OCI-LY7 (cell line): ENCODE results near the gene ZC2HC1B. TPM values are rescaled to one million over a fixed set of nuclear protein-coding genes. Genes with fewer than 3 reads are reported as not detected.

ENCODE experiments used
- BruUV-seq: library from RNA; stranded (reverse); fragments of 400-500 nt; replicated peaks from 2 replicates; lab custom pipeline; 2021; lab: Mats Ljungman, UMichigan
- CTCF ChIA-PET: fragments of 300-600 bp; sonication (Branson Sonifier 250); formaldehyde crosslinking; loops from one replicate; lab custom pipeline; 2022; ENCODE audit warnings: antibody characterized with exemption; ENCODE audit not compliant: unreplicated experiment; lab: Charles Lee
- POLR2A ChIA-PET: fragments of 300-600 bp; sonication (Branson Sonifier 250); formaldehyde crosslinking; loops from one replicate; lab custom pipeline; 2022; ENCODE audit warnings: antibody characterized with exemption; lab: Charles Lee
- DNase-seq: peaks from one replicate; pipeline ENCODE4 v3.0.0-alpha.2; 2015; ENCODE audit warnings: low spot score
- H2AFZ ChIP-seq: fragments of 200-600 bp; sonication (generic), shearing (Covaris generic); 2 replicates; pipeline ENCODE4 v1.6.1; 2014; ENCODE audit warnings: mild to moderate bottlenecking, antibody characterized with exemption, low read length, moderate library complexity
- H3K27ac ChIP-seq: fragments of 200-600 bp; sonication (generic); 2 replicates; pipeline ENCODE4 v1.5.1; 2014; ENCODE audit warnings: mixed run types, low read depth, mild to moderate bottlenecking, moderate library complexity, low read length, inconsistent platforms; ENCODE audit not compliant: poor library complexity, severe bottlenecking
- H3K36me3 ChIP-seq: fragments of 200-600 bp; sonication (generic); 2 replicates; pipeline ENCODE4 v1.6.1; 2014; ENCODE audit warnings: mild to moderate bottlenecking, antibody characterized with exemption, low read length, moderate library complexity, mixed read lengths; ENCODE audit not compliant: insufficient read depth
- H3K4me1 ChIP-seq: fragments of 200-600 bp; sonication (generic); 2 replicates; pipeline ENCODE4 v1.5.1; 2014; ENCODE audit warnings: mild to moderate bottlenecking, low read length; ENCODE audit not compliant: insufficient read depth, poor library complexity, severe bottlenecking
- H3K4me2 ChIP-seq: fragments of 200-600 bp; sonication (generic); 2 replicates; pipeline ENCODE4 v1.6.1; 2014; ENCODE audit warnings: mild to moderate bottlenecking, low read length
- H3K4me3 ChIP-seq: fragments of 200-600 bp; sonication (generic); 2 replicates; pipeline ENCODE4 v1.5.1; 2014; ENCODE audit warnings: mild to moderate bottlenecking, low read depth, low read length; ENCODE audit not compliant: poor library complexity, severe bottlenecking
- H3K79me2 ChIP-seq: fragments of 200-600 bp; sonication (generic); 2 replicates; pipeline ENCODE4 v1.6.1; 2016; ENCODE audit warnings: low read depth, mild to moderate bottlenecking, low read length, moderate library complexity, mixed read lengths; ENCODE audit not compliant: insufficient read depth
- H3K9me2 ChIP-seq: fragments of 200-600 bp; sonication (generic); 2 replicates; pipeline ENCODE4 v1.6.1; 2016; ENCODE audit warnings: mild to moderate bottlenecking, low read length, mixed read lengths; ENCODE audit not compliant: insufficient read depth
- H3K9me3 ChIP-seq: fragments of 200-600 bp; sonication (generic); 2 replicates; pipeline ENCODE4 v1.6.1; 2014; ENCODE audit warnings: mild to moderate bottlenecking, mixed run types, low read length, mixed read lengths
- H4K20me1 ChIP-seq: fragments of 200-600 bp; sonication (generic); 2 replicates; pipeline ENCODE4 v1.6.1; 2014; ENCODE audit warnings: mild to moderate bottlenecking, antibody characterized with exemption, low read length, moderate library complexity, mixed read lengths; ENCODE audit not compliant: insufficient read depth
- CTCF ChIP-seq: fragments of 200-600 bp; sonication (generic); conservative IDR thresholded peaks from 2 replicates; pipeline ENCODE4 v1.5.1; 2014; ENCODE audit warnings: mild to moderate bottlenecking, antibody characterized with exemption, low read length, moderate library complexity, mixed read lengths
- EZH2phosphoT487 ChIP-seq: fragments of 200-600 bp; sonication (generic); IDR thresholded peaks from 2 replicates; pipeline ENCODE4 v1.6.1; 2018; ENCODE audit warnings: low read depth, borderline replicate concordance, mild to moderate bottlenecking, mixed run types, antibody characterized with exemption, low read length, moderate library complexity, mixed read lengths
- intact Hi-C: fragments of 100-400 bp; cut with micrococcal nuclease; formaldehyde crosslinking; loops from one replicate; pipeline ENCODE4 v1.10.0; 2022; ENCODE audit not compliant: unreplicated experiment
- total RNA-seq, 2 experiments: library from RNA; depleted of rRNA in 1 of 2; stranded (reverse); fragments of >200 nt in 1 of 2; shearing (Covaris generic) in 1 of 2; gene quantifications; 2 replicates each; pipeline ENCODE4 v1.2.3, GENCODE V29; 2014 to 2022

Gene ZC2HC1B
- total RNA-seq, 2 experiments from 2014 or later, result not detected

- H3K27ac ChIP-seq, result no peak overlapping the region
- H3K79me2 ChIP-seq, result no peaks in the 10 kb centered on the region
- no TSS peak for BruUV-seq
- no peak overlapping the region for H3K4me2 ChIP-seq
- no peaks in the 10 kb centered on the region for H3K9me3 ChIP-seq
- no peaks in the 10 kb centered on the region for H4K20me1 ChIP-seq
- H3K36me3 ChIP-seq, result no peaks in the 10 kb centered on the region
- ChIA-PET POLR2A (no interaction called here), CTCF (no interaction called here)
- no peak overlapping the region for H2AFZ ChIP-seq
- intact Hi-C loops, result no loop called here
- no peaks in the 10 kb centered on the region for H3K4me1 ChIP-seq
- DNase-seq, result no peak
- no peaks in the 10 kb centered on the region for H3K9me2 ChIP-seq
- no peak for TF ChIP-seq CTCF
- no peak for TF ChIP-seq EZH2phosphoT487
- H3K4me3 ChIP-seq, result no peak overlapping the region
Measured at GRCh38 chr6:143974089-143974488, 109.8 kb downstream of the ZC2HC1B start.

GRCh38 chr6:143976806-143977349, 112.6 kb downstream of the ZC2HC1B start:
- no peak overlapping the region for H3K27ac ChIP-seq
- no peaks in the 10 kb centered on the region for H3K4me1 ChIP-seq
- H3K9me2 ChIP-seq, result no peaks in the 10 kb centered on the region
- H2AFZ ChIP-seq, result no peak overlapping the region
- BruUV-seq, result no TSS peak
- H3K9me3 ChIP-seq, result no peaks in the 10 kb centered on the region
- no peaks in the 10 kb centered on the region for H3K36me3 ChIP-seq
- POLR2A ChIA-PET, result interaction anchor here (0.6 to 0.7 kb wide), 9 partner anchors 23 to 1498 kb away, joined by 3 to 8 read pairs (median 5); no protein-coding TSS in a partner anchor
- DNase-seq, result no peak
- no peaks in the 10 kb centered on the region for H4K20me1 ChIP-seq
- no peak for TF ChIP-seq CTCF
- TF ChIP-seq EZH2phosphoT487, result no peak
- CTCF ChIA-PET, result no interaction called here
- H3K79me2 ChIP-seq, result no peaks in the 10 kb centered on the region
- H3K4me3 ChIP-seq, result no peak overlapping the region
- H3K4me2 ChIP-seq, result no peak overlapping the region
- intact Hi-C loops, result no loop called here

GRCh38 chr6:143980921-143981320, 116.6 kb downstream of the ZC2HC1B start:
- no peak for DNase-seq
- Histone ChIP-seq H3K4me2 (no peak overlapping the region), H3K27ac (no peak overlapping the region), H3K4me3 (no peak overlapping the region), H3K36me3 (no peaks in the 10 kb centered on the region), H4K20me1 (no peaks in the 10 kb centered on the region), H3K9me3 (no peaks in the 10 kb centered on the region), H3K9me2 (no peaks in the 10 kb centered on the region), H2AFZ (no peak overlapping the region), H3K4me1 (no peaks in the 10 kb centered on the region), H3K79me2 (no peaks in the 10 kb centered on the region)
- POLR2A ChIA-PET, result interaction anchor here (0.6 to 0.7 kb wide), 4 partner anchors 25 to 733 kb away, joined by 3 to 5 read pairs (median 4); no protein-coding TSS in a partner anchor
- intact Hi-C loops, result no loop called here
- CTCF ChIA-PET, result no interaction called here
- BruUV-seq, result no TSS peak
- TF ChIP-seq EZH2phosphoT487 (no peak), CTCF (no peak)
